GM19035 (cell line): ENCODE results near the gene BRD9.
"Not testable (repeated sequence)": the region's sequence is repeated elsewhere in the genome, so short reads cannot be mapped to it uniquely, and the experiment has no call there.

Source experiments
- ATAC-seq: cut with Tn5 transposase; IDR thresholded peaks from one replicate; pipeline ENCODE4 v1.9.1; 2021; ENCODE audit not compliant: unreplicated experiment

Gene BRD9

DNA sequence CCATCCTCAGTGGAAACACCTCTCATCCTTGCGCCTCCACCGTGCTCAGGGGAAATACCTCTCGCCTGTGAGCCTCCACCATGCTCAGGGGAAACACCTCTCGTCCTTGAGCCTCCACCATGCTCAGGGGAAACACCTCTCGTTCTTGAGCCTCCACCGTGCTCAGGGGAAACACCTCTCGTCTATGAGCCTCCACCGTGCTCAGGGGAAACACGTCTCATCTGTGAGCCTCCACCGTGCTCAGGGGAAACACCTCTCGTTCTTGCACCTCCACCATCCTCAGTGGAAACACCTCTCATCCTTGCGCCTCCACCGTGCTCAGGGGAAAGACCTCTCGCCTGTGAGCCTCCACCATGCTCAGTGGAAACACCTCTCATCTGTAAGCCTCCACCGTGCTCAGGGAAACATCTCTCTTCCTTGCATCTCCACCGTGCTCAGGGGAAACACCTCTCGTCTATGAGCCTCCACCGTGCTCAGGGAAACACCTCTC, 46.0 kb downstream of the BRD9 start:
- ATAC-seq, result not testable (repeated sequence)

DNA sequence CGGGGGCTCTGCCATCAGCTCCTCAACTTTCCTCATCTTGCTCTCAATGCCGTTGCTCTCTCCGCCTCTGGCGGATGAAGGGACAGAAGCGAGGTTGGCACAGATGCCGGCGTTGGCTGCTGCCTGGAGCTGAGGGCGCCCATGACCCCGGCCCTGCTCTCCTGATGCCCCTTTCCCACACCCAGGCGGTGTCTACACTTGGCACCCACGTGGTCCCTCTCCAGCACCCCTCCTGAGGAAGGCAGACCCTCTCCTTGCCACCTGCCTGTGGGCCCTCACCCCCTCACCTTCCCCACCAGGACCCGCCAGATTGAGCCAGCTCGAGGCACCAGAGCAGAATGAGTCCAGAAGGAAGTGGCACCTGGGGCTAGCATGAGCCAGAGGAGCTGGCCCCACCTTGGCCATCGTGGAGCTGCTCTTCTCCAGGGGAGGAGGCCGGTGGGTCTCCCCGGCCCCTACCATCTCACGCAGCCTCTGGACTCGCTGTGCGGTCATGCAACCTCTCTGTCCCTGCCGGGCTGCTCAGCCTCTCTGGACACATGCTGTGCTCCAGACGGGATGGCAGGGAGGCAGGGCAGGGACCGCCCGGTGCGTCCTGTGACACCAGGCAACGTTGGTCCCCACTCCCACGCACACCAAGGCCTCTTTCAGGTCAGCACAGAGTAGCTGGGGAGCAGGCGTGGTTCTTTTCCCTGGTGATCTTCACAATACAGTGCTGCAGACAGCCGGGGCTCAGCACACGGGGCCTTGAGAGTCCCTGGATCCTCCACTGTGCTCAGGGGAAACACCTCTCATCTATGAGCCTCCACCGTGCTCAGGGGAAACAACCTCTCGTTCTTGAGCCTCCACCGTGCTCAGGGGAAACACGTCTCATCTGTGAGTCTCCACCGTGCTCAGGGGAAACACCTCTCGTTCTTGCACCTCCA, 46.7 kb downstream of the BRD9 start:
- ATAC-seq, result not testable (repeated sequence)

DNA sequence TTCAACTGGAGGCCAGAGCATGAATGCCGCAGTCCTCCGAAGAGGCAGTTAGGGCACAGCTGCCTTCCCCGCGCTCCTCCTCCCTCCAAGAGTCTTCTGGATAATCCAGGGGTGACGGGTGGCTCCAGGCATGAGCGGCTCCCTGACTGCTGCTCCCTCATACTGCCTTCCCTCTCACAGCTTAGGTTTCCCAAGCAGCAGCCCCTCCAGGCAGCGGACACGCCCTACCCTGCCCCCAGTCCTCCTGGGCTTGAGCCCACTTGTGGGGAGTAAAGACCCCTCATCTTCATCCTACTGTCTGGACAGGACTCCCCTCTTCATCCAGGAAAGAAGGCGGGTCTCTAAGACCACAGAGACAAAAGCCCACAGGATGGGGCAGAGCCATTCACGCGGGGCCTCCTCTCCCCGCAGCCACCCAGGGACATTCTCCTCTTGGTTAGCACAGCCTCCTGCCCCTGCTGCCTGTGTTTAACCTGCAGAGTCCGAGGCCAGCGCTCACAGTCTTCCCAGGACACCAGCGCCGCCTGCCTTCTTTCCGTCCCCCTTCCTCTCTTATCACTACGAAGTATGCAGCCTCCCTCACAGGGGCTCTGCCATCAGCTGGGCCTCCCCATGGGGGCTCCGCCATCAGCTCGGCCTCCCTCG, 47.4 kb downstream of the BRD9 start:
- ATAC-seq, result not testable (repeated sequence)

DNA sequence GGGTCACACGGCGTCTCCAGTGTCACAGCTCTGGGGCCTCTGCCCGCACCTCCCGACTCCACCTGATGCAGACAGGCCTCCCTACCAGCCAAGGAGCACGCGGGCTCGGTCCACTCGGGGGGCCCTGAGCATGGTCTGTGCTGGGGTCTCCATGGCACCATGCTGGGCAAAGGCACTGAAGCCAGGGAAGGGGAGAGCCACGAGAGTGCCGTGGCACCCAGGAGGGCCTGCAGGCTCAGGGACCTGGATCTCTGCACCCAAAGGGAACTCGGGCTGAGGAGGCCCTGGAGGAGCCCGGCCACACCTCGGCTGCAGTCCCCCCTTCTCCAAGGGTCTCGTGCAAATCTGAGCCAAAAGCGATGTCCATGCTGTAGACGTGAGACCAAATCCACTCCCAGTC, 48.2 kb downstream of the BRD9 start:
- ATAC-seq, result not testable (repeated sequence)

DNA sequence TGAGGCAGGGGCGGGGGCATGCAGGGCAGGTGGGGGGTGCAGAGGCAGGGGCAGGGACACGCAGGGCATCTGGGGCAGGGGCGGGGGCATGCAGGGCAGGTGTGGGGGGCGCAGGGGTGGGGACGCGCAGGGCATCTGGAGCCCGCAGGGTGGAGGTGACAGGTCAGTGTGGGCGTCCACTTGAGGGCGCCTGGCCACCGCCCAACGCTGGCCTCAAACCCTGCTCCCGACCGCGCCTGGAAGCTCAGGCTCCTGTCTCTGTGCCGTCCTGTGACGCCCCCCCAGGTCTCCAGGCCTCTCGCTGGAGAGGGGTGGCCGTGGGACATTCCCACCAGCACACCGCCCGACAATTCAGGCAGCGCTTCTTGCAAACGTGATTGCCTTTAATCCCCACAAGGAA, 48.7 kb downstream of the BRD9 start:
- ATAC-seq, result not testable (repeated sequence)

DNA sequence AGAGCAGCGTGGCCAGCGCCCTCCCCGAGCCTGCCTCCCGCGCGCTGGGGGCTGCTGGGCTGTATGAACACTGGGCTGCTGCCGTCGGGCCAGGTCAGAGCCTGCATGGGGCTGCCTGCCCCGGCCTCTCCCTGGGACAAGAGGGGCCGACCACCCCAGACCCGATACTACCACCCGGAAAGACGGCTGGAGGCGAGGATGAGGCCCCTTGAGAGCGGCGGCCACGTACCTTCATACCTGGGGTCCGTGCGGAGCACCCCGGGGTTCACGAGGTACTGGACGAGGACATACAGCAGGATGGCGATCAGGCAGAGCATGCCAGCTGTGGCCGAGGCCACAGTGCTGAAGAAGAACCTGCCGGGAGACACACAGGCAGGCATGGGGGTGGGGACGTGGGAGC, 49.2 kb downstream of the BRD9 start:
- not testable (repeated sequence) for ATAC-seq

DNA sequence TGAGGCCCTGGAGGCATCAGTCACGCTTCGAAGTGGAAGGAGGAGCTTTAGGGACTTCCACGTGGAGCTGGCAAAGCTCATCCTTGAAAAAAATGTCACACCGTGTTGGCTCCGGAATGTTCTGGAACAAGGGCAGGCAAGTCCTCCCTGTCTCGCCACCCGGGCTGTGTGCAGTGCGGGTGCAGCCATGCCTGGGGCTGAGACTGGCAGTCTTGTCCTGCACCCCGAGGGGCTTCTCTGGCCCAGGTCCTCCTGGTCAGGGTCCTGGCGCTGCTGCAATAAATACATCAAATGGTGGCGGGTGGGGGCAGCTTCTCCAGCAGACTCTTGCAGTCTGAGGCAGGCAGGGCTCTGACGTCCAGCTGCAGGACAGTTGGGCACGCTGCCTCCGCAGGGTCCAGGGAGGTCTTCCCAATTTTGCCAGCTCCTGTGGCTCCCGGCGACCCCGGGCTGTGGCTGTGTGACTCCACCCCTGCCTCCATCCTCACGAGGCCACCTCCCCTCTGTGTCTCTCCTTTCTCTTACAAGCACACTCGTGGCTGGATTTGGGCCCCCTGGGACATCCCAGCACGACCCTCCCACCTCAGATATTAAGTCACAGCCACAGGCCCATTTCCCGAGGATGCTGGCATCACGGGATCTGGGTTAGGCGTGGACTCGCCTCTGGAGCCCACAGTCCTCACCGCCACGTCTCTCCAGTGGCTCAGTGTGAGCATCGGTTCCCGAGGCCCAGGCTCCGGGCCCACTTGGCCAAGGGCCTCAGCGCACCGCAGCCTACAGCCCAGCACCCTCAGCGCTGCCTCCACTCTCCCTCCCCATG, 50.0 kb downstream of the BRD9 start:
- ATAC-seq, result not testable (repeated sequence)

DNA sequence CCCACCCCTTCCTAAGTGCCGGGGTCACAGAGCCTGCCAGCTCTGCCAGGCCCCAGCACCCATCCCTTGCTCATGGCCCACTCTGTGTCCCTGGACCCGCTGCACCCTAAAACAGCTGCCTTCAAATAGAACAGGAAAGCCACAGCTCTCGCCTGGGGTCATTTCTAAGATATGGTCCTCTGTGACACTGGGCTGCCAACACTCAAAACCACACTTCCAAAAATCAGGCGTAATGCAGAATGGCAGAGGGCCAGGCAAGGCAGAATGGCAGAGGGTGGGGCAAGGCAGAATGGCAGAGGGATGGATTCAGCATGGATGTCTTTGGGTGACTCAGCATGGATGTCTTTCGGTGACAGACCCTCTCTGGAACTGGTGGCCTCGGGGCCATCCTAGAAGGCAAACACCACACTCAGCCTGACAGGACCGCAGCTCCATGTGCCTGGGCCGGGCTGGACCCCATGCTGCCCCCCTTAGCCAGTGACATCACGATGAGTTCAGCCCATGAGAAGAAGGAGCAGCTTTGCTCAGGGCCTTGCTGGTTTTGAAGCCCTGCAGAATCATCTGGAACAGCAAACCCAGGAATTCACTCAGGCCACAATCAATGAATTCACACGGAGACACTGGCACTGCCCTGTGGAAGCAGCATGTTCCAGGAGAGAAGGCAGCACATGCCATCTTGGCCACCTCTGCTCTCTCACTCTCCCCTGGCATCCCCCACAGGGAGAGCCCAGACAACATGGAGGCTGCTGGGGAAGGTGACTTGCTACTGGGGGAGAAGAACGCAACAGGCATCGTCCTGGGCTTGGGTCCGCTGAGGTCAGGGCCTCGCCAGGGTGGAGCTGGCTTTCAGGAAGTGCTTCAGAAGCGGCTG, 50.8 kb downstream of the BRD9 start:
- ATAC-seq, result not testable (repeated sequence)

DNA sequence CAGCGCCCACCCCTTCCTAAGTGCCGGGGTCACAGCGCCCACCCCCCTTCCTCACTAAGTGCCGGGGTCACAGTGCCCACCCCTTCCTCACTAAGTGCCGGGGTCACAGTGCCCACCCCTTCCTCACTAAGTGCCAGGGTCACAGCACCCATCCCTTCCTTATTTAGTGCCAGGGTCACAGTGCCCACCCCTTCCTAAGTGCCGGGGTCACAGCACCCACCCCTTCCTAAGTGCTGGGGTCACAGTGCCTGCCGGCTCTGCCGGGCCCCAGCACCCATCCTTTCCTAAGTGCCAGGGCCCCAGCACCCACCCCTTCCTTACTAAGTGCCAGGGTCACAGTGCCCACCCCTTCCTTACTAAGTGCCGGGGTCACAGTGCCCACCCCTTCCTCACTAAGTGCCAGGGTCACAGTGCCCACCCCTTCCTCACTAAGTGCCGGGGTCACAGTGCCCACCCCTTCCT, 51.6 kb downstream of the BRD9 start:
- not testable (repeated sequence) for ATAC-seq

DNA sequence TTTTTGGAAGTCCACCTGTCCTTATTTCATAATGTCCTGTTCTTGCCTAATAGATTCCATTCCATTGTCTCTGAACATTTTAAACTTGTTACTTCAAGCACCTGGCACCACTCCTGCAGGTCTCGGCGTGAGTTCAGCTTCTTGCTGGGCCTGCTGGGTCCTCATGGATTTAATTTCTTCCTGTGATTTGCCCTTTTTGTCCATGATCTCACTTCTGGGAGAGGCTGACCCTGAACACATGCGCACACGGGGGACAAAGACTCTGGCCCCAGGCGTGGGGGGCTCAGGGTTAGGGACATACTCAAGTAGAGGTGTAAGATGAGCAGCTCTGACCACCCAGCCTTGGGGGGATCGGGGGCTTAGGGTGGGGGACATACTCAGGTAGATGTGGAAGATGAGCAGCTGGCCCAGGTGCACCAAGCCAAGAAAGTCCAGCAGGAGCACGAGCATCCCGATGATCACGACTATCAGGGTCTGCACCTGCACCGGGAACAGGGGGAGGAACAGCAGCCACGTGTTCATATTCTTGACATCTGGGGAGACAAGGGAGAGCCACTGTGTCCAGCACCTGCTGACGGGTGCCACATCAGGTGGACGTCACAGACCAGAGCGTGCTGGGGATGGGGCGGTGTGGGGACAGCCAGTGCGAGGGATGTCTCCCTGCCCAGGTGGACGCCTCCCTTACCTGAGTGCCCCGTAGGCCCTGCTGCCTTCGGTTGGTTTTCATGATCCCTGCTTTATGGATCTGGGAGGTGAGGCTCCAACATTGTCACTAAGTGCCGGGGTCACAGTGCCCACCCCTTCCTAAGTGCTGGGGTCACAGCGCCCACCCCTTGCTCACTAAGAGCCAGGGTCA, 52.3 kb downstream of the BRD9 start:
- not testable (repeated sequence) for ATAC-seq

DNA sequence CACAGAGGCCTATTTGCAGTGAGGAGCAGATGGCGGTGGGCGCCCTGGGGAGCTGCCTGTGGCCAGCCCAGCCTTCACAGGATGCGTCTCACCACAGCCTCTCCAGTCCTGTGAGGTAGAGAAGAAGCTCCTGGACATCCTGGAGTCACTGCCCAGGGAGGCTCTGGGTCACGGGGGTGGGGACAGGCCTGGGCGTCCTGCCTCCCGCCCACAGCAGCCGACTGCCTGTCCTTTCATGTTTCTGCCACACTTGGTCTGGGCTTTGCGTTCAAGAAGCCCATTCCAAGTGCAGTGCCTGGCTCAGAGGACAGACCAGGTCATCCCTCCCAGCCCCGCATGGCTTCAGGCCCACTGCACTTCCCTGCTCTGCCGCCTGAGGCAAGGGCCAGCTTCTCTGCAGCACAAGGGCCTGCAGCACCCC, 54.2 kb downstream of the BRD9 start:
- ATAC-seq, result not testable (repeated sequence)

DNA sequence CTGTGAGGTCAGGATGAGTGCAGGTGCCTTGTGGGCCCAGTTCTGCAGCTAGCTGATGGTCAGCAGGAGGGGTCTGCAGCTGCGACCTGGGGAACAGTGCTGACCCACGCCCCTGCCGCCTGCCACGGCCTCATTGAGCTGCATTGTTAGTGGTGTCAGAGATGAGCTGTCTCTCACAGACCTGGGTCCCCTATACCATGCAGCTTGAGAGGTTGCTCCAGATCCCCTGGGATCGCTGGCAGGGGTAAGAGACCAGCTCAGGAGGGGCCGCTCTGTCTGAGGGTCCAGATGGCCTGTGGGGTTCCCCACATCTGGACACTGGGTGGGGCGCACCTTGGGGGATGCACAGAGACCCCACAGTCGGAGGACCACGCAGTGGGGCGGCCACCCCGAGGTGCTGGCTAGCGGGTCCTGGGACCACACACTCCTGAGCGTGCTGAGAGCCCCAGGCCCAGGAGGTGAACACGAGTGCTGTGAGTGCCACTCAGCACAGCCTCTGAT, 54.9 kb downstream of the BRD9 start:
- not testable (repeated sequence) for ATAC-seq

DNA sequence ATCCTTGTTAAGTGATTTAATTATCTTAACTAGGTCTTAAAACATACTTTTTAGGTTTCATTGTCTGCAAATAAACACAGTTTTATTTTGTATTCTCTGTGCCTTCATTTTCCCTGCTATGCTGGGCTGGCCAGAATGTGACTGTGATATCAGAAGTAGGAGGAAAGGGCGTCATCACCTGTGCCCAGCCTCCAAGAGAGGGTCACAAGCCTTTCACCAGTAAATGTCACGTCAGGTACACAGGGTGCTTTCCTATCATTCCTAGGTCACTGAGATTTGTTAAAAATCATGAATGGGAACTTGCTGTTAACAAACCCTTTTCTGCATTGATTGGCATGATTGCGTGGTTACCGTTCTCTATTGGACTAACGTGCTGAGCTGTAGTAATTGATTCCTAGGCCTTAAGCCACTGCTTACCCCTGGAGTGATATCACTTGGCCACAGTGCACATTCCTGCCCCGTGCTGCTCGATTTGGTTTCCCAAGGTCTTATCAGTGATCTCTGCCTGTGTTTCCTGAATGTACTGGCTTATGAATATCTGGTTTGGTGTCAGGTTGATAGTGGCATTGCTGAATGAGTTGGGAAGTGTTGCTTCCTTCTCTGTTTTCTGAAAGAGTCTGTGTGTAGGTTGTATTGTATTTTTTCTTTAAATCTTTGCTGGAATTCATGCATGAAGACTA, 56.5 kb downstream of the BRD9 start:
- not testable (repeated sequence) for ATAC-seq

DNA sequence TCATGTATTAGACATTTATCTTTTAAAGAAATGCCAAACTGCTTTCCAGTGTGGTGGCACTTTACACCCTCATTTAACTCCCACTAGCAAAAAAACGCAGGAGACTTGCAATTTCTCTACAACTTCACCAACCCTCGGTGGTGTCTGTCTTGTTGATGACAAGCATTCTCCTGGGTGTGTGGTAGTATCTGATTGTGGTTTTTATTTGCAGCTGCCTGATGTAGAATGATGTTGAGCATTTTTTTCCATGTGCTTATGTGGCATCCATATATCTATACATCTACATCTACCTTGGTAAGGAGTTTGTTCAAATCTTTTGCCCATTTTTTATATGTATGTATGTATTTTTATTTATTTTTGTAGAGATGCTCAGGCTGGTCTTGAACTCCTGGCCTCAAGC, 58.6 kb downstream of the BRD9 start:
- not testable (repeated sequence) for ATAC-seq

DNA sequence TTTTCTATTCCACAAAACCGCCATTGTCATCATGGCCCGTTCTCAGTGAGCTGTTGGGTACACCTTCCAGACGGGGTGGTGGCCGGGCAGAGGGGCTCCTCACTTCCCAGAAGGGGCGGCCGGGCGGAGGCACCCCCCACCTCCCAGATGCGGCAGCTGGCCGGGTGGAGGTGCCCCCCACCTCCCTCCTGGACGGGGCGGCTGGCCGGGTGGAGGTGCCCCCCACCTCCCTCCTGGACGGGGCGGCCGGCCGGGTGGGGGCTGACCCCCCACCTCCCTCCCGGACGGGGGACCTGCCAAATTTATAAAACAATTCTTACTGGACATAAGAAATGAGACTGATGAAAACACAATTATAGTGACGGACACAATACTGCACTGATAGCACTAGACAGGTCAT, 64.4 kb downstream of the BRD9 start:
- not testable (repeated sequence) for ATAC-seq

DNA sequence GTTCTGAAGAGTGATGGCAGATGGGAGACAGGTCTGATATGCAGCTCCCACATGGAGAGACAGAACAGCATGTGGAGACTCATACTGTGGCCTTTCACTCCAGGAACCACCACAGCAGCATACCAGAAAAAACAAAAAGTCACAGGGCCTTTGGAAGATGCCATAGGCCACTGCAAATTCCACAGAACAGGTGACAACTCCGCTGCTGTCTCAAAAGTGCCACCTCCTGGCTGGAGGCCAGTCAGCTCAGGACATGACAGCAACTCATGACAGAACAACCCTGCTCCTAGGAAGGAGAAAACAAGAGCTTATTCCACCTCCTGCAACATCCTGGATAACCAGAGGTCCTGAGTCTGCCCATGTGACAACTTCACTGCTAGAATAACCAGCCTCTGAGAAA, 67.1 kb downstream of the BRD9 start:
- ATAC-seq, result not testable (repeated sequence)

DNA sequence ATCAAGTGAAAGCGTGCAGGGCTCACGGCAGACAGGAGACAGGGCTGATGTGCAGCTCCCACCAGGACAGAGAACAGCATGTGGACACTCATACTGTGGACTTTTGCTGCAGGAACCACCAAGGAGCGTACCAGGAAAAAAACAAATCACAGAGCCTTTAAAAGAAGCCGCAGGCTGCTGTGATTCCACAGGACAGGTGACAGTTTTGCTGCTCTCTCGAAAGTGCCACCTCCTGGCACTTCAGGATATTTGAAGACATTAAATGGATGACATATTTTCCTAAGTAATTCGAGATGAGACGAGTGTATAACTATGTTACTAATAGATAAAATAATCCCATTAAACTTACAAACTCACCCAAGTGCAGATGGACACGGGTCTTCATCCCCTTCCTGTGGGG, 71.1 kb downstream of the BRD9 start:
- ATAC-seq, result no peak

DNA sequence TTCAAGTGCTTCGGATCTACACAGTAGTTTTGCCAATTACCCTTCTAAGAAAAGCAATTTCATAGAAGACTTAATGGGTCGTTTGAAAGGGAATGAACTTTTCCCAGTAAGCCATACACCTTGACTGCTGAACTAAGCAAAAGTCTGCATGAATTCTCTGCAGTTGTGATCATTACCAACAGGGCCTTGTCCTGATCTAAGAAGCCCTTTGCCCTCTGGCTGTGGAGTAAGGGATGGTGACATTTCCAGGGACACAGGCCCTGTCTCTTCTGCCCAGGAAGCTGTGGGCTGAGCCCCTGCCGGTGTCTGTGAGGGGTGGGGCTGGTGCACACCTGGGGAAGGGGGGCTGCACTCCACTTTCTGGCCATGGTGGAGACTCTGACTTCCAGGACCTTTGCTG, 72.4 kb downstream of the BRD9 start:
- ATAC-seq, result no peak
